ENCODE measurements around the gene TMC8. TPM values are rescaled to one million over a fixed set of nuclear protein-coding genes. Genes with fewer than 3 reads are reported as not detected.
"Not testable (repeated sequence)": the region's sequence is repeated elsewhere in the genome, so short reads cannot be mapped to it uniquely, and the experiment has no call there.

TMC8 gene
- total RNA-seq, 2 donors from 2014 or later, result 5.3 to 5.4 TPM

DNA sequence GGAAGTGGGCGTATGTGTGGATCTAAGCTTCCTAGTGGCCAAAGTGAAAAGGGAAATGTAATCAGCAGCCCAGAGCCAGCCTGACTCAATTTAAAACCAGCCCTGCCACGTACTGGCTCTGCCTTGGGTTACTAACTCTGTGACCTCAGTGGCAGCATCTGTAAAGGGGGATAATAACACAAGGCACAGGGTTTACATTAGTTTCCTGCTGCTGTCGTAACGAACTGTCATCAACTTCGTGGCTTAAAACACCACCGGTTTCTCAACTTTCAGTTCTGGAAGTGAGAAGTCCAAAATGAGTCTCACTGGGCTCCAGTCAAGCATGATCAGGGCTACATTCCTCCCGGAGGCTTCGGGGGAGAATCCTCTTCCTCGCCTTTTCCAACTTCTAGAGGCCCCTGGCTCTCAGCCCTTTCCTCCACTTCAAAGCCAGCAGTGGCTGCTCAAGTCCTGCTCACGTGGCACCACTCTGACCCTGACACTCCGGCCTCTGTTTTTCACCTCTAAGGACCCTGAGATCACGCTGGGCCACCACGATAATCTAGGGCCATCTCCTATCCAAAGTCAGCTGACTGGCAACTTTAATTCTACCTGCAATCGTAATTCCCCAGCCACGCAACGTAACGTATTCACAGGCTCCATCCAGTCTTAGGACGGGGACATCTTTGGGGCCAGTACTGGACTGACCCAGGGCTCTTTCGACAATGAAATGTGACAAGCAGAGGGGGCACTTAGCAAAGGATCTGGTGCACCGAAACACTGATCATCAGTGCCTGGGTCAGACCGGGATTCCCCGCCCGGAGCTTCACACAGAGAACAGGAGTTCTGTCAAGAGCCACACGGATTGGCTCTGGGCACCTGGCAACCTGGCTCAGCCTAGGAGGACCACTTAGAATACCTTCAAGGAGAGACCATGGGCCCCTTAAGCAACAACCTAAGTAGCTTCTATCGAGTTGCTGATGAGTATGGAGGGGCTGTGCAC is 16.5 kb upstream of the TMC8 start:
- TF ChIP-seq, protein P1, sequence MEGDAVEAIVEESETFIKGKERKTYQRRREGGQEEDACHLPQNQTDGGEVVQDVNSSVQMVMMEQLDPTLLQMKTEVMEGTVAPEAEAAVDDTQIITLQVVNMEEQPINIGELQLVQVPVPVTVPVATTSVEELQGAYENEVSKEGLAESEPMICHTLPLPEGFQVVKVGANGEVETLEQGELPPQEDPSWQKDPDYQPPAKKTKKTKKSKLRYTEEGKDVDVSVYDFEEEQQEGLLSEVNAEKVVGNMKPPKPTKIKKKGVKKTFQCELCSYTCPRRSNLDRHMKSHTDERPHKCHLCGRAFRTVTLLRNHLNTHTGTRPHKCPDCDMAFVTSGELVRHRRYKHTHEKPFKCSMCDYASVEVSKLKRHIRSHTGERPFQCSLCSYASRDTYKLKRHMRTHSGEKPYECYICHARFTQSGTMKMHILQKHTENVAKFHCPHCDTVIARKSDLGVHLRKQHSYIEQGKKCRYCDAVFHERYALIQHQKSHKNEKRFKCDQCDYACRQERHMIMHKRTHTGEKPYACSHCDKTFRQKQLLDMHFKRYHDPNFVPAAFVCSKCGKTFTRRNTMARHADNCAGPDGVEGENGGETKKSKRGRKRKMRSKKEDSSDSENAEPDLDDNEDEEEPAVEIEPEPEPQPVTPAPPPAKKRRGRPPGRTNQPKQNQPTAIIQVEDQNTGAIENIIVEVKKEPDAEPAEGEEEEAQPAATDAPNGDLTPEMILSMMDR (IDR thresholded peaks at IDR 0.05), result no peak
- no peaks in the 10 kb centered on the region for H3K9me3 ChIP-seq
- H3K9ac ChIP-seq (ENCODE audit: low read depth in 2 of 2, low read length in 2 of 2), result no peak overlapping the region
- peaks cover 3% of the 10 kb centered on the region for H3K36me3 ChIP-seq
- no peaks in the 10 kb centered on the region for H3K4me1 ChIP-seq
- no peak for DNase-seq
- H3K27ac ChIP-seq, result no peak overlapping the region
- H3K27me3 ChIP-seq, result no peaks in the 10 kb centered on the region
- intact Hi-C loops (cut with DNase I), result loop anchor here (2.0 to 5.0 kb wide), 2 partner anchors 63 to 137 kb away; no protein-coding TSS in a partner anchor
- no peak overlapping the region for H3K4me3 ChIP-seq

DNA sequence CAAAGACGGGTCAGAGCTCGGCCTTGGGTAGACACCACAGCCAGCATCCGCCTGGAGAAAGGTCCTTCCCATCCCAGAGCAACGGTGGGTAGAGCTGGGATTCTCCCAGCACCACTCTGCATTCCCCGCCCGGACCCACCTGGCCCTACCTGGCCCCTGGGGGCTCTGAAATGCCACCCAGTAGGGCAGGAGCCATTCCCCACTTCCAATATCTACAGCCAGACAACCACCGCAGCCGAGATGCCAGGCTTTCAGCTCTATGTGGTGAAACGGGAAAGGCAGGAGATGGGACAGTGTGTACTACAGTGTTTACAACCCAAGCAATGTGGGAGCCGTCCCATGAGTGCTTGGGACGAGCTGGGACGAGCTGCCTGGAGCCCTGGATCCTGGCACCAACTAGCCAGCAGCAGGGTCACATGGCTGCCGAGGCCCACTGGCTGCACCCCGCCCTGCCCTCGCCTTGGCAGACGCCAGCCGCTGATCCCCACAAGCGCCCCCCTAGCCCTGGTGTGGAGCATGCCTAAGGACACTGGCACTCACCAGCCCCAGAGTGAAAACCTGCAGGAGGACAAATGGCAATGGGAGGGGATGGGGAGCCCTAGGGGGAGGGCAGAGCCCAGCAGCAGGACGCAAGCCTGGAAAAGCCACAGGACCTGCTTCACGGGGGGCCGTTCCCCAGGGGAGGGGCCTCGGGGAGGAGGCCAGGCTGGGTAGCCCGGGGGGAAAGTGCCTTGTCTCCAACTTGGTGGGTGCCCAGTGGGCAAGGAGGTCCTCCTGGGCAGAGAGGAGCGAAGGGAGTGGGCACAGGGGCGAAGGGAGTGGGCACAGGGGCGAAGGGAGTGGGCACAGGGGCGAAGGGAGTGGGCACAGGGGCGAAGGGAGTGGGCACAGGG is 15.5 kb upstream of the TMC8 start:
- Histone ChIP-seq H3K27me3 (no peaks in the 10 kb centered on the region), H3K27ac (no peak overlapping the region), H3K36me3 (peaks cover 3% of the 10 kb centered on the region), H3K9ac (ENCODE audit: low read depth in 2 of 2, low read length in 2 of 2) (no peak overlapping the region), H3K9me3 (no peaks in the 10 kb centered on the region), H3K4me3 (no peak overlapping the region), H3K4me1 (no peaks in the 10 kb centered on the region)
- TF ChIP-seq, protein P1 (IDR thresholded peaks at IDR 0.05), result no peak
- intact Hi-C loops (cut with DNase I), result loop anchor here (5.0 kb wide), 1 partner anchor 62 kb away; no protein-coding TSS in a partner anchor
- DNase-seq, result no peak

DNA sequence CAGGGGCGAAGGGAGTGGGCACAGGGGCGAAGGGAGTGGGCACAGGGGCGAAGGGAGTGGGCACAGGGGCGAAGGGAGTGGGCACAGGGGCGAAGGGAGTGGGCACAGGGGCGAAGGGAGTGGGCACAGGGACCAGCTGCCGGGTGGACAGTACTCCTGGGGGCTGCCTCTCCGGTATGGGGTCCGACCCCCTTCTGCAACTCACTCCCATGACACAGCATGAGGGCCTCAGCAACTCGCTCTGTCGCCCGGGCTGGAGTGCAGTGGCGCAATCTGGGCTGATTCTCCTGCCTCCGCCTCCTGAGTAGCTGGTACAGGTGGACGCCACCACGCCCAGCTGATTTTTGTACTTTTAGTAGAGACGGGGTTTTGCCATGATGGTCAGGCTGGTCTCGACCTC is 14.8 kb upstream of the TMC8 start:
- intact Hi-C loops (cut with DNase I); DNase-seq: not testable (repeated sequence)

DNA sequence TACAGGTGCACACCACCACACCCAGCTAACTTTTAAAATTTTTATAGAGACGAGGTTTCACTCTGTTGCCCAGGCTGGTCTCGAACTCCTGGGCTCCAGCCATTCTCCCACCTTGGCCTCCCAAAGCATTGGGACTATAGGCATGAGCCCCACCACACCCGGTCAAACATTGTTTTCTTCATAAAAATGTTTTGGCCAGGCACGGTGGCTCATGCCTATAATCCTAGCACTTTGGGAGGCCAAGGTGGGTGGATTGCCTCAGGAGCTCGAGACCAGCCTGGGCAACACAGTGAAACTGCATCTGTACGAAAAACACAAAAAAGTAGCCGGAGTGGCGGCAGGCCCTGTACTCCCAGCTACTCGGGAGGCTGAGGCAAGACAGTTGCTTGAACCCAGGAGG is 14.2 kb upstream of the TMC8 start:
- Histone ChIP-seq H3K9ac (ENCODE audit: low read depth in 2 of 2, low read length in 2 of 2) (no peak overlapping the region), H3K36me3 (peaks cover 3% of the 10 kb centered on the region), H3K4me1 (no peaks in the 10 kb centered on the region), H3K27me3 (no peaks in the 10 kb centered on the region), H3K4me3 (no peak overlapping the region), H3K9me3 (no peaks in the 10 kb centered on the region), H3K27ac (no peak overlapping the region)
- DNase-seq, result no peak
- TF ChIP-seq, protein P1 (IDR thresholded peaks at IDR 0.05), result no peak
- intact Hi-C loops (cut with DNase I), result no loop called here

More for the DNA sequence above, 14.8 kb upstream of the TMC8 start:
- not testable (repeated sequence) for H3K27me3 ChIP-seq; H3K4me3 ChIP-seq; H3K36me3 ChIP-seq; H3K4me1 ChIP-seq; H3K27ac ChIP-seq; H3K9ac ChIP-seq (ENCODE audit: low read depth in 2 of 2, low read length in 2 of 2); H3K9me3 ChIP-seq

DNA sequence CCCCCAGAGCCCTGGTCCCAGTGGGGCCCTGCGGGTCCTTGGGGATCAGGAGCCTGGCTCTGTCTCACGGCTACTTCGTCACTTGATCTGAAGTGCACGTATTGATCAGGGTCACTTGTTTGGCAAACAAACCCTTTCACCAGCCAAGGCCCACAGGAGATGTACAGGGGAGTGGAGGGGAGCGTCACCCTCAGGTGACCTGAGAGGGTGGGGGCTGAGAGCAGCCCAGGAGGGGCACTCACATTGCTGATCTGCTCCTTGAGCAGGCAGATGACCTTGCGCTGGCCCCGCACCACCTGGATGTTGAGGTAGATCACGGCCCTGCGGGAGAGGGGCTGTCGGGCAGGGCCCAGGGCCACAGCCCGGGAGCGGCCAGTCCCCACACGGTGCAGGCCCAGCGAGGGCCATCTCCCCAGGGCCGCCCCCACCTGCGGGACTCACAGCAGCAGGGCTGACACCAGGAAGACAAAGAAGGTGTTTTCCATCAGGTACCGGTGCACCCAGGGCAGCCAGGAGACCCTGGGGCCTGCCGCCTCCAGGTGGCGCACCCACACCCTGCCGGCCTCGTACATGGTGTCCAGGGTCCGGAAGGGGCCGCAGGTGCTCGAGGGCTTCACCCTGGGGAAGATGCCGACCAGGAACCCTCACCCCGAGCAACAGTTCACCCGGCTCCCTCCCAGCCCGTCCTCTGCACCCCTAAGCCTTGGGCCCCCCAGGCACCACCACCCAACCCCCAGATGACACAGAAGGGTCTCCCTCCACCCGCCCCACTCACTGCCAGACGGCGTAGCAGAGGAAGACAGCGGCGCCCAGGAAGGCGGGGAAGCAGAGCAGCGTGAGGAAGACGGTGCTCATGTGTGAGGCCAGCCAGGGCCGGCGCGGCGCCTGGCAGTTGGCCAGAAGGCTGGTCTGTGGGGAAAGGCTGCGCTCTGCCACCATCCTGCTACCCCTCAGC is 13.3 kb upstream of the TMC8 start:
- Histone ChIP-seq H3K4me1 (no peaks in the 10 kb centered on the region), H3K9ac (ENCODE audit: low read depth in 2 of 2, low read length in 2 of 2) (no peak overlapping the region), H3K27me3 (no peaks in the 10 kb centered on the region), H3K27ac (no peak overlapping the region), H3K4me3 (no peak overlapping the region), H3K9me3 (no peaks in the 10 kb centered on the region), H3K36me3 (peaks cover 5% of the 10 kb centered on the region)
- TF ChIP-seq, protein P1 (IDR thresholded peaks at IDR 0.05), result no peak
- intact Hi-C loops (cut with DNase I), result no loop called here
- no peak for DNase-seq
